Right cardiac atrium (tissue), 5 donors: ENCODE data around the gene BACE2. TPM values are rescaled to one million over a fixed set of nuclear protein-coding genes. Genes with fewer than 3 reads are reported as not detected.
A peak's percentile ranks its signal among the peaks of the same experiment; 100 is the strongest.

Experiments used
- ATAC-seq, 2 donors: fragments of 200-7000 bp; cut with Tn5 transposase; one replicate each; pipeline versions ENCODE4 v1.8.0 to v1.9.1; 2020; ENCODE audit warnings: moderate library complexity in 2 of 2, mild to moderate bottlenecking in 1 of 2
- DNase-seq, 3 donors: peaks; one replicate each; pipeline ENCODE4 v3.0.0-alpha.2; 2020
- H3K27ac ChIP-seq: one replicate; pipeline ENCODE4 v1.5.1; 2013; ENCODE audit warnings: mild to moderate bottlenecking, low read length, control low read depth, moderate library complexity
- H3K27me3 ChIP-seq: one replicate; pipeline ENCODE4 v1.6.1; 2013; ENCODE audit not compliant: control insufficient read depth, insufficient read depth
- H3K4me1 ChIP-seq: one replicate; pipeline ENCODE4 v1.6.1; 2013; ENCODE audit warnings: low read length; ENCODE audit not compliant: control insufficient read depth, insufficient read depth
- H3K4me3 ChIP-seq: one replicate; pipeline ENCODE4 v1.5.1; 2013; ENCODE audit warnings: low read length, control low read depth
- H3K9me3 ChIP-seq: one replicate; pipeline ENCODE4 v1.6.1; 2013; ENCODE audit warnings: low read length; ENCODE audit not compliant: control insufficient read depth
- WGBS: extraction: QIAGEN DNeasy Blood & Tissue Kit; methylation state at CpG from one replicate; pipeline ENCODE4 v1.1.7; 2013; 5-methylcytosine and 5-hydroxymethylcytosine counted together
- intact Hi-C, 4 donors: fragments of 100-400 bp; cut with DNase I; formaldehyde crosslinking; loops; one replicate each; pipeline versions ENCODE4 v1.11.0 to v1.14.0; 2022 to 2023
- long read RNA-seq, 4 donors: library from polyadenylated mRNA; unstranded; transcript quantifications; one replicate each; pipeline ENCODE4 v2.0.0, GENCODE V29; 2020 to 2021
- polyA plus RNA-seq: library from polyadenylated mRNA; stranded (reverse); fragments of 200-250 nt; gene quantifications from one replicate; pipeline ENCODE4 v1.2.3, GENCODE V29; 2013
- total RNA-seq, 4 donors: library from RNA; stranded (reverse); fragmentation: NEBNext Ultra II Directional; extraction: Animal tissue kit (Norgen Biotek cat#: 25700); gene quantifications; one replicate each; pipeline ENCODE4 v1.2.1, GENCODE V29; 2021
- donor health status: healthy with polysubstance abuse.
- donor health status: DM: no; HTN: yes; CAD: no.
- donor health status: DM: no; HTN: no; CAD: no.
- donor health status: DM: no; HTN: yes; CAD: no; lungs with severe emphysema.
- donor health status: DM: yes; HTN: yes; CAD: no.

The BACE2 gene
- total RNA-seq (10 to 100 TPM; 26.3 to 34.0 (median 27.5) TPM), polyA plus RNA-seq (11.7 TPM)
- long read RNA-seq, donor 1, full-length matches to known transcripts: 29 of 53 reads
- long read RNA-seq, donor 1, partial matches to known transcripts: 7 of 53 reads
- long read RNA-seq, donor 1, other reads (novel, unspliced or antisense): 17 of 53 reads
- long read RNA-seq, donor 2, transcript BACE2-202 (9 exons, 2,993 nt): major isoform, 11 of 13 reads
- long read RNA-seq, donor 2, partial matches to known transcripts: 0 of 13 reads
- long read RNA-seq, donor 2, other reads (novel, unspliced or antisense): 2 of 13 reads
- long read RNA-seq, donor 3, partial matches to known transcripts: 10 of 25 reads
- long read RNA-seq, donor 3, other reads (novel, unspliced or antisense): 10 of 25 reads
- long read RNA-seq, donor 4, transcript BACE2-202 (9 exons, 2,993 nt): major isoform, 11 of 16 reads
- long read RNA-seq, donor 4, partial matches to known transcripts: 1 of 16 reads
- long read RNA-seq, donor 4, other reads (novel, unspliced or antisense): 4 of 16 reads

DNA sequence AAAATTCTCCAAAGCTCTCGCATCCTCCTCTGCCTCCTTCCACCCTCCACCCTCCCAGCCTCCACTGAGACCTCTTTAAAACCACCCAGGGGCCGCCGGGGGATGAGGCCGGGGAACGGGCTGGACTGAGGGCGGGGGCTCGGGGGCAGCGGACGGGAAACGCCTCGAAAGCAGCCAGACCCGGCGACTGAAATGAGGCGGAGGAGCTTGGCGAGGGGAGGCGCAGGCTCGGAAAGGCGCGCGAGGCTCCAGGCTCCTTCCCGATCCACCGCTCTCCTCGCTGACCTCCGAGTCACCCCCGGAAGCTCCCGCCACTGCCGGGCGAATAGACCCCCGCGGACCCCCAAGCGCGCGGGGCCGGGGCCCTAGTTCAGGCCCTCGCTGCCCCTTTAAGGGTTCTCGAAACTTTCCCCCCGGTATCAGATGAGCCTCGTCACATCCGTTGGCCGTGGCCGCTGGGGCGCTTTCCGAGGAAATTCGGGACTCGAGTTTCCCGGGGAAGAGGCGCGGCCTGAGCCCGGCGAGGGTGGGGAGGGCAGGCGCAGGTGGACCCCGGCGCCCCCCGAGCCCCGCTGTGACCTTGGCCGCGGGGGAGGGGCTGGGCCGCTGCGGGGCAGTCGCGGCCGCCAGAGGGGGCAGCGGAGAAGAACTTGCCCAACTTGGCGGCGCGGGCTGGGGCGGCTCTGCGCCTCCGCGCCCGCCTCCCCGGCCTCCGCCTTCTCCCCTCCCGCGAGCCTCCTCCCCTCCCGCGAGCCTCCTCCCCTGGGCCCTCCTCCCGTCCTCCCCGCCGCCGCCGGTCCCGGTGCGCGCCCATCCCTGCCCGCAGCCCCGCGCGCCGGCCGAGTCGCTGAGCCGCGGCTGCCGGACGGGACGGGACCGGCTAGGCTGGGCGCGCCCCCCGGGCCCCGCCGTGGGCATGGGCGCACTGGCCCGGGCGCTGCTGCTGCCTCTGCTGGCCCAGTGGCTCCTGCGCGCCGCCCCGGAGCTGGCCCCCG is at the start of gene BACE2:
BACE2 (plus strand) TSS at position 813 of the 995 bp plus-strand sequence; CDS start at position 917, 104 bp downstream.
- DNase-seq (peak; percentile 88 to 94 (median 93)), ATAC-seq (peak; percentile 86 to 93)
- H3K4me3 ChIP-seq: peak within 1 kb of the TSS; percentile 94
- WGBS: under 1% methylated on average over 111 of the region's 111 CpGs
- H3K27ac ChIP-seq: peak within 1 kb of the TSS; percentile 96
- peaks cover 11% of the 10 kb centered on the region for H3K4me1 ChIP-seq
- no peaks in the 10 kb centered on the region for H3K9me3 ChIP-seq
- intact Hi-C loops: no loop called here
- no peaks in the 10 kb centered on the region for H3K27me3 ChIP-seq

DNA sequence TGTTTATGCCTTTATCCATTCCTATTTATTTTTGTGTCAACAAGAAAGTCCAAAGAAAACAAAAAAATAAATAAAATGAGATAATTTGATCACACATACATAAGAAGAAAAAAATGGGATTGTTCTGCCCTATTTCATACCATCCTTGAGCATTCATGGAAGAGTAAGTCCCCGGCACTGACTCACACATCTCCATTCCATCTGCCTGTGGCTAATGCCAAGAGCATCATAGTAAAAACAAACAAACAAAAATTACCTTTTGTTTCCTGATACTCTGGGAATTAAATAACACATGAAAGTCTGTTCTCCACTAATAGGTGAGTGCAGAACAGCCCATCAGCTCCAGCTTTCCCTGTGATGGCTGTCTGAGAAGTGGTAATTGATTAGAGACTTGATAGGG is 48.1 kb upstream of the BACE2 start:
- H3K4me3 ChIP-seq: no peak overlapping the region
- DNase-seq: no peak
- WGBS: 85% methylated on average over 1 of the region's 1 CpG
- ATAC-seq: no peak
- H3K27ac ChIP-seq: no peak overlapping the region
- intact Hi-C loops: loop anchor here in 2 of 4 donors (5.0 kb wide), 1 partner anchor 342 kb away; no protein-coding TSS in a partner anchor
- H3K27me3 ChIP-seq: no peaks in the 10 kb centered on the region
- H3K4me1 ChIP-seq: no peaks in the 10 kb centered on the region
- H3K9me3 ChIP-seq: no peaks in the 10 kb centered on the region

DNA sequence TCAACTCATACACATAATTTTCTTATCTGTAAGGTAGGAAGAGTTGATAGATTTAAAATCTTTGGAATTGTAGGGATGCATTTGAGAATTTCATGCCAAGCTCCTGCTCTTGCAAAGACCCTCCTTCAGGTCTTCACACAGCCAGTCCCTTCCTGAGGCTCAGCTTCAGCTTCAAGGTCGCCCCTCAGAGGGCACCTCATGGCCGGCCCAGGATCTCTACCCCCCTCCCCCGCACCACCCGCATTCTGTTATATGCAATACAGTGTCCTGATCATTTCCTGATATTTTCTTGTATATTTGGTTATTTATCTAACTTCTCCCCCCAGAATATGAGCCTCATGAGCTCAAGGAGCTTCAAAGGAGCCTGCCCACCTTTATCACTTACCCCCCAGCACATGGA is 47.0 kb upstream of the BACE2 start:
- no peak for DNase-seq
- Histone ChIP-seq H3K4me3 (no peak overlapping the region), H3K4me1 (no peaks in the 10 kb centered on the region), H3K27ac (no peak overlapping the region), H3K9me3 (no peaks in the 10 kb centered on the region), H3K27me3 (no peaks in the 10 kb centered on the region)
- intact Hi-C loops: loop anchor here in 2 of 4 donors (5.0 kb wide), 1 partner anchor 341 kb away; no protein-coding TSS in a partner anchor
- 88% methylated on average over 4 of the region's 4 CpGs for WGBS
- ATAC-seq: no peak

DNA sequence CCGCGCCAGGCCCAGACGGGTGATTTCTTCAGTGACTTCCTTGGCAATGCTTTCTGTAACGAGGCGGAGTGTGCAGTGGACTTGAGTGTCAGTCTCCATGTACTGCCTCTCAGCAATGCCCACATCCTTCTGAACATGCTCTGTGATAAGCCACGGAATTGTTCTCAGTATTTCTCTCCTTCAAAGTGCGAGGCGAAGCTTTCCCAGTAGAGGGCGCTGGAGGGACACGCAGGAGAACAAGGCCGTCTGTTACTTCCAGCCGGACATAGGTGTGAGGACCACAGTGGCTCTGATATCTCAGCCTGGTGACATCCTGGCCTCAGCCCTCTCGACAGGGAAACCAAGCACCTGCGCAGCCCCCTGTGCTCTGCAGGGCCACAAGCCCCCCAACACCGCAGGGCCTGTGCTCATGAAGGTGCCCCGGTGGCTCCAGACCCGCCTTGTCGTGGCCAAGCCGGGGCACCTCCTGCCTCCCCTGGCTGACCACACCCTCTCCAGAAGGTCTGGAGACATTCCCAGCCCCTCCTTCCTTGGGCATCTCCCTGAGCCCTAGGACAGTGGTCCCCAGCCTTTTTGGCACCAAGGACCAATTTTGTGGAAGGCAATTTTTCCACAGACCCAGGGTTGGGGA is 46.1 kb upstream of the BACE2 start:
- Histone ChIP-seq H3K4me3 (no peak overlapping the region), H3K27me3 (no peaks in the 10 kb centered on the region), H3K4me1 (no peaks in the 10 kb centered on the region), H3K9me3 (no peaks in the 10 kb centered on the region), H3K27ac (no peak overlapping the region)
- peak; percentile 84 to 95 (median 90) for DNase-seq
- intact Hi-C loops: loop anchor here in 2 of 4 donors (5.0 kb wide), 1 partner anchor 340 kb away; no protein-coding TSS in a partner anchor
- peak; percentile 85 to 89 for ATAC-seq
- WGBS: 37% methylated on average over 19 of the region's 19 CpGs

DNA sequence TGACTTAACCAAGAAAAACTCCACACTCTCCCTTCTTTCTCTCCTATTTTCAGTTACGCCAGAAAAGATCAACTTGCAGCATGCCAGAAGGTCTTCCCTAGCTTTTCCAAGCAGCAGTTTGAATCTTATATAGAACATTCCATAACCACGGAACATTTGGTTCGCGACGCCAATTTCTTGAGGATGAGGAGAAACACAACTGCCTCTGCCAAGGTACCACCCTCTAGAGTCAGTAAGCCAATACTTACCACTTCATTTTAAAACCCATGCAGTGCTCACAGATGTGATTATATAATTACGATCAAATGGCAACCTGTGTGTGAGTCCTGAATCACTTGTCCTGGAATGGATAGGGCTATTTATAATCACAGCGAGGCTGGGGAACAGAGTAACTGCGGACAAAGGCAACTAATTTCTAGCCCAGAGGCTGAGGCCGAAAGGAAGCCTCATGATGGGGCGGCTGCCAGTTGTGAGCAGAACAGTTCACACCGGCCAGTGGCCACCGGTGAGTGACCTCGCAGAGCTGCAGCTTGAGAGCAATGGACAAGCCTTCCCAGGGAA is 43.2 kb upstream of the BACE2 start:
- intact Hi-C loops: loop anchor here in 2 of 4 donors (5.0 kb wide), 1 partner anchor 338 kb away; no protein-coding TSS in a partner anchor
- Histone ChIP-seq H3K4me3 (no peak overlapping the region), H3K27ac (no peak overlapping the region), H3K4me1 (no peaks in the 10 kb centered on the region), H3K9me3 (no peaks in the 10 kb centered on the region), H3K27me3 (no peaks in the 10 kb centered on the region)
- DNase-seq (peak in 1 of 3 donors; percentile 63), ATAC-seq (peak in 1 of 2 donors; percentile 36)
- 61% methylated on average over 13 of the region's 13 CpGs for WGBS

DNA sequence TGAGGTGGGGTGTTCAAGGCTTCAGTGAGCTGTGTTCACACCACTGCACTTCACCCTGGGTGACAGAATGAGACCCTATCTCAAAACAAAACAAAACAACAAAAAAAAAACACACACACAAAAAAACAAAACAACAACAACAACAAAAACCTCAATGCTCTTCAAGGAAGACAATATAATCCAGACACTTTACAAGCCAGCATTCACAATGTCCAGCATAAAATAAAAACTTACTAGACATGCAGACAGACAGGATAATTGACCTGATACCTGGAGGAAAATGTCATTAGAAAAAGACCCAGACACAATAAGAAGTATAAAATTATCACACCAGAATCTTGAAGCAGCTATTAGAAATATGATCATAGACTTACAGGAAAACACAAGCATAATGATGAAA is 39.0 kb upstream of the BACE2 start:
- H3K4me3 ChIP-seq: no peak overlapping the region
- H3K4me1 ChIP-seq: no peaks in the 10 kb centered on the region
- H3K9me3 ChIP-seq: no peaks in the 10 kb centered on the region
- no peaks in the 10 kb centered on the region for H3K27me3 ChIP-seq
- intact Hi-C loops: no loop called here
- no peak for DNase-seq
- H3K27ac ChIP-seq: no peak overlapping the region
- no peak for ATAC-seq

DNA sequence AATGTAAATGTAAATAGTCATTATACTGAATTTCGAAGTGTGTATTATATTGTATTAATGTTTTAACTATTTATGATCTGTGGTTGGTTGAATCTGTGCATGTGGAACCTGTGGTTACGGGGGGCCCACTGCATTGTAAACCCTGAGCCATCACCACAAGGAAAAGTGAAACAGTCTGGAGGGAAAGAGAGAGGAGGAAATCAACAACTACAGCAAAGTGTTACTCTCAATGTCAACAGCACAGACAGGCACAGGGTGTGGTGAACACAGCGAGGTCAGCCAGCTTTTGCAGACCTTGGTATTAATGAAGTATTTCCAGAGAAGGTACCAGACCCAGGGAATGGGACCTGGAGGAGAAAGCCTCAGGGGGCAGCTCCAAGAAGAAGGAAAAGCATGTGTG is 37.1 kb upstream of the BACE2 start:
- ATAC-seq (no peak), DNase-seq (no peak)
- H3K27ac ChIP-seq: no peak overlapping the region
- no peaks in the 10 kb centered on the region for H3K27me3 ChIP-seq
- H3K9me3 ChIP-seq: no peaks in the 10 kb centered on the region
- no peak overlapping the region for H3K4me3 ChIP-seq
- intact Hi-C loops: no loop called here
- no peaks in the 10 kb centered on the region for H3K4me1 ChIP-seq
- 73% methylated on average over 3 of the region's 3 CpGs for WGBS

DNA sequence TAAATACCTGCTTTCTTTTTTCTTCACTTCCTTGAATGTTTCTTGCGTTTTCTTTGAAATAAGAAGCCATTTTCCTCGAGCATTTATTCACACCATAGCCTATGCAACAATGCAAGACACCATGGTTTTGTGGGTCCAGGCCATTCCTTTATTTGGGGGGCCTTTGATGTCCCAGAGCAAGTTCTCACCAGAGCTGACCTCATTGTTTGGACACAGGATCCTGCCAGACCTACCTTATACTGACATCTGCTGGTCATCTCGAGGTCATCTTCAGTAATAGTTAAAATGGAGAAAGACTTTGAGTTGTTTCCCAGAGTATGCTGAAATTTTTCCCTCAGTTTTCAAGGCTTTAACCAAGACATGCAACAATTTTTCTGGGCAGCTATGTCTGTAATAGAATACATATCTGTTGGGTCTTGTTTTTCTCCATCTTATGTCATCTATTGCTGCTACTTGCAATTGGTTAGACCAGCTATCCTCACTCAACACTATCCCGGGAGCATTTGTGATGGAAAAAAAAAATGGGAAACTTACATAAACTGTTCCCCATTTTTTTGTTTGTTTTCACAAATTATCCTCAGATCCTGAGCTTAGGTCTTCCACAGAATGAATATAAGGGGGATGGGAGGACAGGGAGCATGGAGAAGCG is 34.0 kb upstream of the BACE2 start:
- Histone ChIP-seq H3K27me3 (no peaks in the 10 kb centered on the region), H3K4me1 (no peaks in the 10 kb centered on the region), H3K9me3 (no peaks in the 10 kb centered on the region), H3K4me3 (no peak overlapping the region), H3K27ac (no peak overlapping the region)
- 49% methylated on average over 5 of the region's 5 CpGs for WGBS
- ATAC-seq: peak in 1 of 2 donors; percentile 58
- DNase-seq: no peak
- intact Hi-C loops: no loop called here

DNA sequence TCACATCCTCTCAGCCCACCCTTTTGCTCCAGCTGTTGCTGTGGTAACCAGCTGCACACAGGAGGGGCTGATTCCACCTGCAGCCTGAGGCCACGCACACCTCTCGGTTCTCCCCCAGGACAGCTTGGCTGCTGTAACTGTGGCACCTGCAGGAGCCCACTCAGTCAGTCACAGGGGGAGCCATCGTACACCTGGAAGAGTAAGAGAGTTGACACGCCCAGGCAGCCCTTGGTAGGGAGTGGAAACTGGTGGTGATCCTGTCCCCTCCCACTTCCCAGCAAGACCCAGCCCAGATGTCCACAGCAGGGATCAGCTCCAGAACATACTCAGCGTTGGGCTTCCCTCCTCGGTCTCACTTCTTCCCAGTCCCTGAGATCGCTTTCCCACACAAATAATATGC is 32.2 kb upstream of the BACE2 start:
- DNase-seq: no peak
- Histone ChIP-seq H3K4me1 (no peaks in the 10 kb centered on the region), H3K4me3 (no peak overlapping the region), H3K27me3 (no peaks in the 10 kb centered on the region), H3K27ac (no peak overlapping the region), H3K9me3 (no peaks in the 10 kb centered on the region)
- 68% methylated on average over 7 of the region's 7 CpGs for WGBS
- intact Hi-C loops: no loop called here
- no peak for ATAC-seq

DNA sequence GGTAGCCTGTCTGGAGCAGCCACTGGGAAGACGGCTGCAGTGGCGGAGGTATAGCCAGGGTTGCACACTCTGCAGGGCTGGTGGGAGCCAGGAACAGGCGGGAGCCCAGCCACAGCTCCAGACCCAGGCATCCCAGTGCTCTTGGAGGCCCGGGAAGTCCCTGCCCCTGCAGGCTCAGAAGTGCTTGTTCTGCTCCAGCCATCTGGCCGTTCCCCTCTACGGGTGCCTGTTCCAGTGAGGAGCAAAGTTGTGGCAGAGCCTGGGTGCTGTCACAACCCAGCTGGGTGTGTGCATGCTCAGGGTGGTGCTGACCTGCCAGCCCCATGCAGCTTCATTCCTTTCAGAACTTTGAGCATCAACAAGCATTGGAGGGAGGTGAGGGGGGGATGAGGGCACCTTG is 31.7 kb upstream of the BACE2 start:
- H3K4me1 ChIP-seq: no peaks in the 10 kb centered on the region
- DNase-seq (no peak), ATAC-seq (no peak)
- H3K27me3 ChIP-seq: no peaks in the 10 kb centered on the region
- H3K4me3 ChIP-seq: no peak overlapping the region
- WGBS: 83% methylated on average over 6 of the region's 6 CpGs
- H3K27ac ChIP-seq: no peak overlapping the region
- intact Hi-C loops: no loop called here
- H3K9me3 ChIP-seq: no peaks in the 10 kb centered on the region
